GF-D8 (cell line): ENCODE measurements around the gene TMEM175.

Source experiments
- DNase-seq: peaks from one replicate; lab custom pipeline; 2025; lab: John Stamatoyannopoulos, UW

The TMEM175 gene

DNA sequence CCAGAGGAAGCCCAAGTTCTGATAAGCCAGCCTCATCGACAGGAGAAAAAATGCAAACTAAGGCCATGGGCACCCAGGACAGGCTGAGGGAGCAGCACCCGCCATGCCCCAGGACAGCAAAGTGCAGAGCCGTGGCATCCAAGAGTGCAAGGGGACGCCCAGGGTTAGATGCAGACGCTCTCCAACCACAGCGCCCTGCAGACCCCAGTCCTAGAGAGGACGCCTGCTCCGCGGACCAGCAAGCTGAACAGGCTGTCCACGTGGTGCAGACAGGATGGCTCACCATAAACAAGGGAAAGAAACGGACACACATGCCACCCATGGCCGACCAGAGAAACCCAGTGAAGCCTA, 32.7 kb upstream of the TMEM175 start:
- DNase-seq: no peak

DNA sequence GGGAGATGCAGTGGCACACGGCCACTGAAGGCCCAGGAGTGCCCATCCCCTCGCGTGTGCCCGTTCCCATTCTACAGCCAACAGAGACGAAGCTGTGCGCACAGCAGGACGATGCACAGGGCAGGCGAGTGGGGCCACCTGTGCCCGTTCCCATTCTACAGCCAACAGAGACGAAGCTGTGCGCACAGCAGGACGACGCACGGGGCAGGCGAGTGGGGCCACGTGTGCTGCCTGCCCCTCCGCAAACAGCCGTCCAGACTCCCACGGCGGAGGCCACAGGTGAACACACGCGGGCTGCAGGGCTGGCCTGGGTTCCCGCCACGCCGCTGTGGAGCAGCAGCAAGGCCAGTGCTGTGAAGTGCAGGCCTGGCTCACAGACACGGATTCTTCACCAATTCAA, 32.2 kb upstream of the TMEM175 start:
- DNase-seq: no peak

GRCh38 chr4:900721-901120, 31.5 kb upstream of the TMEM175 start:
- no peak for DNase-seq

- DNase-seq: no peak
These were observed 30.9 kb upstream of the TMEM175 start for GRCh38 chr4:901192-901910.

DNA sequence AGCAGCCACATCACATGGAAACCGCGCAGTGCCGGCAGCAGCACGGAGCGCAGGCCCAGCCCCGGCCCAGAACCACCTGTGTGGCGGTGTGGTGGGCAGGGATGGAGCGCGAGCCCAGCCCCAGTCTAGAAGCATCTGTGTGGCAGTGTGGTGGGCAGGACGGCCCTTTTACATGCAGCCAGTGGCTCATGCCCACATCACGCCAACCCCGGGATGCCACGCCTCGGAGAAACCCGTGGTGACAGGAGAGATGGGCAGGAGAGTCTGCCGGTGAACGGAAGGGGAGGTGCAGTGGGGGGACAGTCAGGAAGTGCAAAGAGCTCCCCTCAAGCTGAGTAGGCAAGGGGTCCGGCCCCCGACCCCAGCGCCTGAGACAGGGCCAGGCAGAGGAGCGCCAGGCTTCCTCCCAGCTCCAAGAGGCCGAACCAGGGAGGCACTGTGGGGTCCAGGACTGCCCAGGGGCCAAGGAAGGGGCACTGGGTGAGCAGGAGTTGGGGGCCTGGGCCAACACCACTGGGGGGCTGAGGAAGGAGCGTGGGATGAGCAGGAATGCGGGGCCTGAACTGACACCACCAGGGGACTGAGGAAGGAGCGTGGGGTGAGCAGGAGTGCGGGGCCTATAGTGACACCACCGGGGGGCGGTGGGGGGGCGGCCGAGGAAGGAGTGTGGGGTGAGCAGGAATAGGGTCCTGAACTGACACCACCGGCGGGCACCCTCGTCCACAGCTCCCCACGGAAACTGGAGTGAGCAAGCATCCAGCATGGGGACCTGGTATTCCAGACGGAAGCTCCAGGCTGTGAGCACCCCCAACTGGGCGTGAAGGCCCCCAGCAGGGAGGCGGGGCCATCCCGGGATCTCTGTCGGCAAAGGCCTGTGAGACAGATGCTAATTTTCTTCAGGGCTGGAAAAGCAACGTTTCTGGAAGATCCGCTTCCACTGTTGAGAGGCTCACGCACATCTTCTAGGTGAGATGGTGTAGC, 28.9 kb upstream of the TMEM175 start:
- DNase-seq: no peak

DNA sequence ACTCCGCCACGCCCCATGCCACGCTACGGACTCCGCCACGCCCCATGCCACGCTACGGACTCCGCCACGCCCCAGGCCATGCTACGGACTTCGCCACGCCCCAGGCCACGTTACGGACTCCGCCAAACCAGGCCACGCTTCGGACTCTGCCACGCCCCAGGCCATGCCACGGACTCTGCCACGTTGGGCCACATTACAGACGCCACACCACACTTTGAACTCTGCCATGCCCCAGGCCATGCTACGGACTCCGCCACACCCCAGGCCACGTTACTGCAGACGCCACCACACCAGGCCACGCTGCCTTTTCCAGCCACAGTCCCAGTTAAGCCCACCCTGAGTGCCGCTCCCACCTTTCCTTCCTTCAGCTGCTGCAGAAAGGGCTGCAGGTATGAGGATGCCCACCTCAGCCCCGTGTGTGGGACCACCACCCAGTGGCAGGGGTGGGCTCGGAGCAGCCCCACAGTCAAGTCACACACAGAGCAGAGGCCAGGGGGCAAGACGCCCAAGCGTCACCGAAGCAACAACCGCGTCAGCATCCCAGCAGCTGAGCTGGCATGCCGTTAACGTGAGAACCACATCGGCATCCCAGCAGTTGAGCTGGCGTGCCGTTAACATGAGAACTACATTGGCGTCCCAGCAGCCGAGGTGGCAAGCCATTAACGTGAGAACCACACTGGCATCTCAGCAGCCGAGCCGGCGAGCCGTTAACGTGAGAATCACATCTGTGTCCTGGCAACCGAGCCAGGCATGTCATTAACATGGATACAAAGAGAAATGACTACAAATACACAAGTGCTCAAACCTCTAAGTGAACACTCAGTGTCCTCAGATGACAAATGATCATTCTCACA, 26.5 kb upstream of the TMEM175 start:
- no peak for DNase-seq

DNA sequence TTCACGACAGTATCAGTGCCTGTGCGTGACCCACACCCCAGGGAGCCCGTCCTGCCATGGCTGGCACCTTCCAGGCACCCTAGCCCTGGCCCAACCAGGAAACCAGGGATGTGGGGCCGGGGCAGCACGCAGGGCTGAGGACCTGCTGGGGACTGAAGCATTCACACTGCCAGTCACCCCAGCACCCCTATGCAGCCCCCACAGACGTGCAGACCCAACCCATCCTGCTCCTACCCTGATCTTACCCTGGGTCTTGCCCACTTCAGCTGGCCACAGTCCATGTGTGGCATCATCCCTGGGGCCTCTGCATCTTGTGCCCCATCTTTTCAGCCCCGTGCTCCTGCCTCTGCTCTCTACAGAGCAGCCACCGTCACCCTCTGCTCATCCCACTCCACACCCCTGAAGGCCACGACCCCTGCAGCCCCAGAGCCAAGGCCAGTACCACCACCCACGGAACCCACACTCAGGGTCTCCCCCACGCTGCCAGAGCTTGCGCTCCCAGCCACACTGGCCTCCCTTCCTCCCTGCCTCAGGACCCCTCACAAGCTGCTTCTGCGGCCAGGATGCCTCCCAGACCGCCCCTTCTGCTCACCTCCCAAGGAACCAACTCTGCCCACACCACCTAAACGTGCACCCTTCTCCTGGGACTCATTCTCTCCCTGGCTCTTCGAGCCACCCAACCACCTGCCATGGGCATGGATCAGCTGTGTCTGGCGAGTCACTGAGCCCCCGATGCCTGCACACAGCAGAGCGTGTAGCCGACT, 25.7 kb upstream of the TMEM175 start:
- no peak for DNase-seq

- DNase-seq: no peak
These were observed 25.2 kb upstream of the TMEM175 start for GRCh38 chr4:907103-907400.

DNA sequence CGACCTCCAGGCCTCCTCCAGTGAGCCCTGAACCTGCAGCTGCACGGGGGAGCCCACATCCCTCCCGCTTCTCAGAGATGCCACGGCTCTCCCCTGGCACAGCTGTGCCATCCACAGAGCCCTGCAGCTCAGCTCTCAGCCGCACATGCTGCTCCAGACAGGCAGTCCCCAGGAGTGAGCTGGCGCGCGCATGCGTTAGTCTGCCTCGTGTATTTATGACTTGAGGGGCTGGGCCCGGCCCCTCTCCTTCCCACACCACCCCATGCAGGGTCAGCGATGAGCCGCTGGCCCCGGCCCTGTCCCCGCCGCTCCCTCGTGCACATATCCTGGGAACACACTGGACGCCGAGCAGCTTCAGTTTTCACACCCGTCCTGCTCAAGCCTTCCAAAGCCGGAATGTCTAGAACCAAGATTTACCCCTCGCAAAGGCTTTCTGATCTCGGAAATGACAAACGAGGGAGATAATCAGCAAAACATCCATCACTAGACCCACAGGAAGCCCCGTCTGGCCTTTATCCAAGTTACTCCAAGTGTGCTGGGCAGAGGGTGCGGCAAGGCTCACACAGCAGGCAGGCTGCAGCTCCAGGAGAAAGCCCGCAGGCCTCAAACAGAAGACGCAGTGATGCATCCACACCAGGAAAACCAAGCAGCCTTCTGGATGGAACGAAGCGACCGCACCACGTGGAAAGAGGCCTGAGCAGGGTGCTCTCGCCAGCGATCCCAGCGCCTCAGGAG, 24.4 kb upstream of the TMEM175 start:
- DNase-seq: no peak

- no peak for DNase-seq
These were observed 23.1 kb upstream of the TMEM175 start for GRCh38 chr4:909131-909571.

DNA sequence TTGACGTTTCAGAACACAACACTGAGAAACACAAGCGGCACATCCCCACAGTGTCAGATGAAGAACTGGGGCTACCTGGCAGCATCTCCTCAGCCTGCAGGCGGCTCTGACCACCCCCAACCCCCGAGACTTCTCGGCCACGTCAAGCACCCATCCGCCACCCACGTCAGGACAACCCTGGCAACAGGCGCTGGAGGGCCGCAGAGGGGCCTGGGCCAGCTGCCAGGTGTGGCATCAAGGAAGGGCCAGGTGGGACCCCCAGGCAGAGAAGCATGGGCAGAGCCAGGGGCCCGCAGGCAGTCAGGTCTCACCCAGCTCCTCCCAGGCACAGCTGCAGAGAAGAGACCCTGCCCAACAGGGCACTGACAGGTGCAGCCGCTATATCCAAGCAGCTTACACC, 22.4 kb upstream of the TMEM175 start:
- DNase-seq: no peak

DNA sequence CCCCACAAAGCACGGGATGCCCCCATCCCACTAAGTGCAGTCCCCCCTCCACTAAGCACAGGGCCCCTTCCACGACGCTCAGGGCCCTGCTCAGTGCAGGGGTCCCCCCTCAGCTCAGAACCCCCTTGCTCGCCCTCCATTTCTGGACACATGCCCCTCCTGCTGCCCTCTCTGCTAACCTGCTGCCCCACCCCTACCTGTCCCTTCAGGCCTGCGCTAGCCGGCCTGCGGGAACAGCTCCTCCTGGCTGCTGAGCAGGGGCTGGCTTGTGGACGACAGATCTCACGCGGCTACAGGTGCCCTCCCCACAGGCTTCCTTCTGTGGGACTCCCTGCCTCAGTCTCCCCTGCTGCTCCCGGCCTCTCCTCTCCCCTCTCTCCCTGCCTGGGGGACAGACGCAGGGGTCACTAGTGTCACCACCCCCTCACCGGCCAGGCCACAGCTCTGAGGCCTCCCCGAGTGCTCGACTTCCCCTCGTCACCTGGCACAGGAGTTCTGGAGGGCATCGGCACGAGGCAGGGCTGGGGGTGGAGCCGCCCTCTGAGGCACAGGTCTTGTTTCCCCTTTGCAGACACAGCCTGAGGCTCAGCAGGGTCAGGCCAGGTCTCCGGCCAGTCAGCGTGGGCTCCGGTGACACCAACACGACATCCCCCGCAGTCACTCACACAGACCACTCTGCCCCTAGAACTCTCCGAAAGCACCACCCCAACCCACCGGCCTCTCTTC, 21.7 kb upstream of the TMEM175 start:
- no peak for DNase-seq

- no peak for DNase-seq
These were observed 21.0 kb upstream of the TMEM175 start for GRCh38 chr4:911221-911751.

GRCh38 chr4:911871-912490, 20.3 kb upstream of the TMEM175 start:
- no peak for DNase-seq

GRCh38 chr4:912548-913279, 19.5 kb upstream of the TMEM175 start:
- no peak for DNase-seq

DNA sequence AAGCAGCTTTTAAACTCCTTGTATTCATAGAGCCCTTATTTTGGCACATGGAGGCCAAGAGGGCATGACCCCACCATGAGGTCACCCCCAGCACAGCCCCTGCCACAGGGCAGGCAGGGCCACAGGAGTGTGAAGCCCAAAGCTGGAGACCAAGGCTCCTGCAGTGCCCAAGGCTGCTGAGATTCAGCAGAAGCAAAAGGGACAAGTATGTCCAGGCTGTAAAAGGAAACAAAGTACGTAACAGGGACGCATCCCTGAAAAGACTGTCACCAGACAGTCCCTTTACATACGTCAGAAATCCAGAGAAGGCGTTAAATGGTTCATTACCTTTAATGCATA, 19.0 kb upstream of the TMEM175 start:
- no peak for DNase-seq

DNA sequence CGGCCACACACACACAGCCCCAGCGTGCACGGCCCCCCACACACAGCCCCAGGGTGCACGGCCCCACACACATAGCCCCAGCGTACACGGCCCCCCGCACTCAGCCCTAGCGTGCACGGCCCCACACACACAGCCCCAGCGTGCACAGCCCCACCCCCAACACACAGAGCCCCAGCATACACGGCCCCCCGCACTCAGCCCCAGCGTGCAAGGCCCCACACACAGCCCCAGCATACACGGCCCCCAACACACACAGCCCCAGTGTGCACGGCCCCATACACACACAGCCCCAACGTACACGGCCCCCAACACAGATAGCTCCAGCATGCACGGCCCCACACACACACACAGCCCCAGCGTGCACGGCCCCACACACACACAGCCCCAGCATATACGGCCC, 17.7 kb upstream of the TMEM175 start:
- DNase-seq: no peak

DNA sequence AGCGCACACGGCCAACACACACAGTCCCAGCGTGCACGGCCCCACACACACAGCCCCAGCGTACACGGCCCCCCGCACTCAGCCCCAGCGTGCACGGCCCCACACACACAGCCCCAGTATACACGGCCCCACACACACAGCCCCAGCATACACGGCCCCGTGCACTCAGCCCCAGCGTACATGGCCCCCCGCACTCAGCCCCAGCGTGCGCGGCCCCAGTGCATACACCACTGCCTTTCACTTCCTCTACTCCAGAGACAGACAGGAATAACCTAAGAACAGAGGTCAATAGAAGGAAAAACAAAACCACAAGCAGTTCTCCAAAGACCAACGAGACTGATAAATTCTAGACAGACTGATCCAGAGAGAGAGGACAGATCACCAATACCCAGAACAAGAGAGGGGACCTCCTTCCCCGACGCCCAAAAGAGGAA, 17.2 kb upstream of the TMEM175 start:
- DNase-seq: no peak

GRCh38 chr4:915595-915994, 16.7 kb upstream of the TMEM175 start:
- DNase-seq: peak; percentile 56
